Panc1 (cell line): Measurements from ENCODE around the gene TAPBP. TPM values are rescaled to one million over a fixed set of nuclear protein-coding genes. Genes with fewer than 3 reads are reported as not detected.
"Not testable (repeated sequence)": the region's sequence is repeated elsewhere in the genome, so short reads cannot be mapped to it uniquely, and the experiment has no call there.

ENCODE experiments used
- ATAC-seq: fragments of 200-7000 bp; cut with Tn5 transposase; 2 replicates; pipeline ENCODE4 v1.9.1; 2020; ENCODE audit warnings: mild to moderate bottlenecking, moderate library complexity
- BruUV-seq: library from RNA; stranded (reverse); fragments of 400-500 nt; replicated peaks from 2 replicates; lab custom pipeline; 2021; lab: Mats Ljungman, UMichigan
- CTCF ChIA-PET: fragments of 300-600 bp; sonication (Branson Sonifier 250); formaldehyde crosslinking; loops from one replicate; lab custom pipeline; 2022; ENCODE audit warnings: antibody characterized with exemption; lab: Charles Lee
- POLR2A ChIA-PET: fragments of 300-600 bp; sonication (Branson Sonifier 250); formaldehyde crosslinking; loops from one replicate; lab custom pipeline; 2022; ENCODE audit warnings: antibody characterized with exemption; lab: Charles Lee
- DNase-seq: peaks from one replicate; pipeline ENCODE4 v3.0.0-alpha.2; 2010; ENCODE audit warnings: low read depth, low spot score
- H3K27ac ChIP-seq: 2 replicates; pipeline ENCODE4 v1.5.1; 2011; ENCODE audit warnings: mild to moderate bottlenecking, low read length, inconsistent platforms
- H3K27me3 ChIP-seq: fragments of 200-500 bp; sonication (Bioruptor generic); 2 replicates; pipeline ENCODE4 v1.6.0; 2014; ENCODE audit warnings: low read length, inconsistent platforms; ENCODE audit not compliant: control insufficient read depth, insufficient read depth
- H3K36me3 ChIP-seq: fragments of 200-500 bp; sonication (Bioruptor generic); 2 replicates; pipeline ENCODE4 v1.5.1; 2014; ENCODE audit warnings: inconsistent platforms, mild to moderate bottlenecking, low read length, moderate library complexity; ENCODE audit not compliant: control insufficient read depth, insufficient read depth
- H3K4me1 ChIP-seq: 2 replicates; pipeline ENCODE4 v1.5.1; 2011; ENCODE audit warnings: inconsistent platforms, mild to moderate bottlenecking, low read length, moderate library complexity; ENCODE audit not compliant: control insufficient read depth, insufficient read depth
- H3K4me3 ChIP-seq, 2 experiments: 2 replicates each; pipeline ENCODE4 v1.5.1; 2011 to 2012; ENCODE audit warnings: low read depth in 2 of 2, low read length in 2 of 2, mild to moderate bottlenecking in 2 of 2, inconsistent platforms in 1 of 2, moderate library complexity in 1 of 2
- H3K9me3 ChIP-seq: fragments of 200-500 bp; sonication (Bioruptor generic); 2 replicates; pipeline ENCODE4 v1.5.1; 2014; ENCODE audit warnings: low read depth, mild to moderate bottlenecking, inconsistent platforms, low read length, moderate library complexity; ENCODE audit not compliant: control insufficient read depth, insufficient read depth
- POLR2AphosphoS5 ChIP-seq: IDR thresholded peaks from 2 replicates; pipeline ENCODE4 v1.6.1; 2012; ENCODE audit warnings: mild to moderate bottlenecking, low read depth, low read length, moderate library complexity
- REST ChIP-seq, 2 experiments: IDR thresholded peaks; 2 replicates each; pipeline ENCODE4 v1.6.1; 2011 to 2012; ENCODE audit warnings: low read depth in 2 of 2, control low read depth in 1 of 2, low read length in 1 of 2, mild to moderate bottlenecking in 1 of 2, moderate library complexity in 1 of 2; ENCODE audit not compliant: insufficient read depth in 1 of 2
- SIN3A ChIP-seq: IDR thresholded peaks from 2 replicates; pipeline ENCODE4 v1.6.1; 2012; ENCODE audit warnings: low read depth, mild to moderate bottlenecking, low read length, moderate library complexity, borderline replicate concordance; ENCODE audit not compliant: insufficient read depth
- TCF7L2 ChIP-seq: IDR thresholded peaks from 2 replicates; pipeline ENCODE4 v1.6.1; 2011; ENCODE audit warnings: mild to moderate bottlenecking, low read depth, low read length, inconsistent platforms
- in situ Hi-C: cut with HindIII; loops from 2 replicates; pipeline ENCODE4 v1.10.0; 2016; ENCODE audit warnings: low sequenced_read_pairs, low pct_unique_long_range_greater_than_20kb
- intact Hi-C: fragments of 100-400 bp; cut with micrococcal nuclease; formaldehyde crosslinking; loops from one replicate; pipeline ENCODE4 v1.10.0; 2022; ENCODE audit not compliant: unreplicated experiment
- total RNA-seq: library from RNA; stranded (reverse); gene quantifications from one replicate; pipeline ENCODE4 v1.2.1, GENCODE V29; 2021; ENCODE audit not compliant: unreplicated experiment
- TF ChIP-seq, protein P1 (sequence below): fragments of 450-650 bp; IDR thresholded peaks from 2 replicates; pipeline ENCODE4 v1.5.1; 2017; ENCODE audit warnings: mild to moderate bottlenecking

TAPBP gene
- total RNA-seq, 1 experiment from 2014 or later: 246 TPM

- ChIA-PET CTCF (no interaction called here), POLR2A (interaction anchor here (0.6 to 1.3 kb wide), 4 partner anchors 10 to 299 kb away, joined by 3 to 8 read pairs (median 4); no protein-coding TSS in a partner anchor)
- peaks cover 23% of the 10 kb centered on the region for H3K4me1 ChIP-seq
- TF ChIP-seq, protein P1, sequence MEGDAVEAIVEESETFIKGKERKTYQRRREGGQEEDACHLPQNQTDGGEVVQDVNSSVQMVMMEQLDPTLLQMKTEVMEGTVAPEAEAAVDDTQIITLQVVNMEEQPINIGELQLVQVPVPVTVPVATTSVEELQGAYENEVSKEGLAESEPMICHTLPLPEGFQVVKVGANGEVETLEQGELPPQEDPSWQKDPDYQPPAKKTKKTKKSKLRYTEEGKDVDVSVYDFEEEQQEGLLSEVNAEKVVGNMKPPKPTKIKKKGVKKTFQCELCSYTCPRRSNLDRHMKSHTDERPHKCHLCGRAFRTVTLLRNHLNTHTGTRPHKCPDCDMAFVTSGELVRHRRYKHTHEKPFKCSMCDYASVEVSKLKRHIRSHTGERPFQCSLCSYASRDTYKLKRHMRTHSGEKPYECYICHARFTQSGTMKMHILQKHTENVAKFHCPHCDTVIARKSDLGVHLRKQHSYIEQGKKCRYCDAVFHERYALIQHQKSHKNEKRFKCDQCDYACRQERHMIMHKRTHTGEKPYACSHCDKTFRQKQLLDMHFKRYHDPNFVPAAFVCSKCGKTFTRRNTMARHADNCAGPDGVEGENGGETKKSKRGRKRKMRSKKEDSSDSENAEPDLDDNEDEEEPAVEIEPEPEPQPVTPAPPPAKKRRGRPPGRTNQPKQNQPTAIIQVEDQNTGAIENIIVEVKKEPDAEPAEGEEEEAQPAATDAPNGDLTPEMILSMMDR: no peak
- TF ChIP-seq POLR2AphosphoS5 (no peak), SIN3A (no peak), TCF7L2 (no peak), REST (IDR thresholded peaks at IDR 0.05; ENCODE audit: insufficient read depth in 1 of 2, low read depth in 2 of 2, low read length in 1 of 2) (no peak)
- H3K27ac ChIP-seq: peak overlapping the region; percentile 100
- H3K4me3 ChIP-seq: peak overlapping the region; percentile 97
- ATAC-seq: peak; percentile 23
- DNase-seq: no peak
- H3K9me3 ChIP-seq: no peaks in the 10 kb centered on the region
- intact Hi-C loops (no loop called here), in situ Hi-C loops (no loop called here)
- BruUV-seq: no TSS peak
- H3K36me3 ChIP-seq: peaks cover 37% of the 10 kb centered on the region
- no peaks in the 10 kb centered on the region for H3K27me3 ChIP-seq
Observed at GRCh38 chr6:33271117-33271467, 42.8 kb downstream of the TAPBP start.

DNA sequence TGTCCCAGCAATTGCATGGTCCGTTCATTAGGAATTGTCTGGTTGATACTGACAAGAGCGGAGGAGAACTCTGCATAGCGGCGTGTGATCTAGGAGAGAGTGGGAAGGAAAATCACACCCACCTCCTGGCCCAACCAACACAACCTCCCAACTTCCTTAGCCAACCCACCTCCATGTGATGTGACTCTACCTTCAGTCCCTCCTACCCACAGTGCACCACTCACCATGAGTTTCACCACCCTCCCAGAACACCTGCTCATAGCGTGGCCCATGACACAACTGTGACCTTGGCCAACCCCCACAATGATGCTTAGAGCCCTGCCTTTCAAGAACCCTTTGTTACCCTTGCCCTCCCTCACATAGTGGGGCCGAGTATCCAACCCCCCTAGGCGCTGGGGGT is 49.9 kb downstream of the TAPBP start:
- no peak for ATAC-seq
- no TSS peak for BruUV-seq
- Histone ChIP-seq H3K4me1 (peaks cover 22% of the 10 kb centered on the region), H3K36me3 (peaks cover 6% of the 10 kb centered on the region; the same call in 1 of the 2 replicates), H3K27ac (no peak overlapping the region), H3K27me3 (no peaks in the 10 kb centered on the region), H3K9me3 (no peaks in the 10 kb centered on the region), H3K4me3 (no peak overlapping the region)
- no peak for TF ChIP-seq POLR2AphosphoS5
- no peak for TF ChIP-seq REST (IDR thresholded peaks at IDR 0.05; ENCODE audit: insufficient read depth in 1 of 2, low read depth in 2 of 2, low read length in 1 of 2)
- TF ChIP-seq TCF7L2: no peak
- TF ChIP-seq, protein P1: no peak
- TF ChIP-seq SIN3A: no peak
- intact Hi-C loops (no loop called here), in situ Hi-C loops (no loop called here)
- no peak for DNase-seq
- ChIA-PET POLR2A (no interaction called here), CTCF (no interaction called here)

DNA sequence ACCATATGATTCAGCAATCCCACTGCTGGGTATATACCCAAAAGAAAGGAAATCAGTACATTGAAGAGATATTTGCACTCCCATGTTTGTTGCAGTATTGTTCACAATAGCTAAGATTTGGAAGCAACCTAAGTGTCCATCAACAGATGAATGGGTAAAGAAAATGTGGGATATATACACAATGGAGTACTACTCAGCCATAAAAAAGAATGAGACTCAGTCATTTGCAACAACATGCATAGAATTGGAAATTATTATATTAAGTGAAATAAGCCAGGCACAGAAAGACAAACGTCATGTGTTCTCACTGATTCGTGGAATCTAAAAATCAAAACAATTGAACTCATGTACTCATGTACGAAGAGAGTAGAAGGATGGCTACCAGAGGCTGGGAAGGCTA is 51.4 kb downstream of the TAPBP start:
- in situ Hi-C loops, intact Hi-C loops, POLR2A ChIA-PET, BruUV-seq, ATAC-seq, DNase-seq, H3K36me3 ChIP-seq, H3K27ac ChIP-seq, H3K9me3 ChIP-seq, H3K4me3 ChIP-seq, CTCF ChIA-PET, H3K27me3 ChIP-seq: not testable (repeated sequence)
- H3K4me1 ChIP-seq: peaks cover 25% of the 10 kb centered on the region
